ENCODE measurements around the gene HEATR3. TPM values are rescaled to one million over a fixed set of nuclear protein-coding genes. Genes with fewer than 3 reads are reported as not detected.

Gene HEATR3
- total and polyA plus RNA-seq, 2 experiments from 2014 or later: 7.5 to 29.9 TPM

- no peak for TF ChIP-seq ZNF462 (CRISPR knock-in tag; IDR thresholded peaks at IDR 0.05)
Measured at GRCh38 chr16:50050802-50051201, 15.0 kb upstream of the HEATR3 start (continued).

GRCh38 chr16:50056226-50056625 is 9.5 kb upstream of the HEATR3 start:
- Histone ChIP-seq H4K20me1 (replicated peaks; ENCODE audit: insufficient read depth) (no peaks in the 10 kb centered on the region), H3K36me3 (ENCODE audit: insufficient read depth) (no peaks in the 10 kb centered on the region), H3K27ac (ENCODE audit: low read depth) (no peak overlapping the region), H3K4me2 (no peak overlapping the region), H3K27me3 (ENCODE audit: insufficient read depth) (no peaks in the 10 kb centered on the region), H2AFZ (no peak overlapping the region), H3K4me3 (no peak overlapping the region), H3K79me2 (replicated peaks; ENCODE audit: insufficient read depth) (no peaks in the 10 kb centered on the region), H3K9me2 (ENCODE audit: insufficient read depth) (0 out of 2 replicates have a peak, but pooled peaks cover 6% of the 10 kb centered on the region), H3F3A (replicated peaks; ENCODE audit: low read depth) (no peaks in the 10 kb centered on the region), H3K4me1 (ENCODE audit: insufficient read depth) (no peaks in the 10 kb centered on the region)
- no peak overlapping the region for H3K4me3 Mint-ChIP-seq
- peaks cover 10% of the 10 kb centered on the region for H3K27me3 Mint-ChIP-seq (ENCODE audit: insufficient read depth, low read depth, poor library complexity)
- H3K4me1 Mint-ChIP-seq: no peaks in the 10 kb centered on the region
- no peak for DNase-seq (ENCODE audit: low spot score)
- H3K36me3 Mint-ChIP-seq (ENCODE audit: low read depth): no peaks in the 10 kb centered on the region
- TF ChIP-seq REST (IDR thresholded peaks at IDR 0.05; ENCODE audit: unreplicated experiment) (no peak), JUNB (IDR thresholded peaks at IDR 0.05; ENCODE audit: unreplicated experiment) (no peak), EZH2phosphoT487 (IDR thresholded peaks at IDR 0.05; ENCODE audit: unreplicated experiment) (no peak), ETS1 (IDR thresholded peaks at IDR 0.05) (no peak), ZNF114 (CRISPR knock-in tag; IDR thresholded peaks at IDR 0.05) (no peak), CREB1 (CRISPR knock-in tag; IDR thresholded peaks at IDR 0.05; ENCODE audit: low read depth) (no peak), EZH2 (IDR thresholded peaks at IDR 0.05; ENCODE audit: low read depth, unreplicated experiment) (no peak), NANOG (IDR thresholded peaks at IDR 0.05; ENCODE audit: borderline replicate concordance) (no peak), POLR2AphosphoS5 (IDR thresholded peaks at IDR 0.05; ENCODE audit: low read depth) (no peak), STAT1 (IDR thresholded peaks at IDR 0.05; ENCODE audit: unreplicated experiment) (no peak), ZNF331 (CRISPR knock-in tag; IDR thresholded peaks at IDR 0.05; ENCODE audit: low read depth) (no peak)
- H3K27ac Mint-ChIP-seq: no peak overlapping the region
- ATAC-seq: no peak
- peaks cover 15% of the 10 kb centered on the region; the same call in 2 of the 3 replicates for H3K9me3 Mint-ChIP-seq
